ENCODE data around the gene CCNF. TPM values are rescaled to one million over a fixed set of nuclear protein-coding genes. Genes with fewer than 3 reads are reported as not detected.

CCNF gene
- total RNA-seq, 1 donor from 2014 or later, result 36.0 TPM

- Mint-ChIP-seq H3K4me3 (no peak overlapping the region), H3K4me1 (ENCODE audit: unreplicated experiment) (peaks cover 10% of the 10 kb centered on the region), H3K27ac (no peak overlapping the region), H3K36me3 (no peaks in the 10 kb centered on the region), H3K9me3 (no peaks in the 10 kb centered on the region), H3K27me3 (no peaks in the 10 kb centered on the region)
- TF ChIP-seq CTCF (conservative IDR thresholded peaks at IDR 0.05), result no peak
- no peak for DNase-seq (ENCODE audit: extremely low spot score, unreplicated experiment)
Measured at GRCh38 chr16:2495041-2495440, 65.8 kb downstream of the CCNF start.

- no peaks in the 10 kb centered on the region for H3K9me3 Mint-ChIP-seq
- no peaks in the 10 kb centered on the region for H3K27me3 Mint-ChIP-seq
- no peaks in the 10 kb centered on the region for H3K36me3 Mint-ChIP-seq
Measured at GRCh38 chr16:2496223-2497115, 67.2 kb downstream of the CCNF start.

GRCh38 chr16:2497116-2497630, 67.9 kb downstream of the CCNF start:
- no peaks in the 10 kb centered on the region for H3K36me3 Mint-ChIP-seq
- H3K9me3 Mint-ChIP-seq, result no peaks in the 10 kb centered on the region
- no peak overlapping the region for H3K27ac Mint-ChIP-seq
- no peak overlapping the region for H3K4me3 Mint-ChIP-seq
- no peak for DNase-seq (ENCODE audit: extremely low spot score, unreplicated experiment)
- TF ChIP-seq CTCF (conservative IDR thresholded peaks at IDR 0.05), result no peak
- H3K4me1 Mint-ChIP-seq (ENCODE audit: unreplicated experiment), result peaks cover 7% of the 10 kb centered on the region
- no peaks in the 10 kb centered on the region for H3K27me3 Mint-ChIP-seq

More at GRCh38 chr16:2496223-2497115, 67.2 kb downstream of the CCNF start:
- DNase-seq (ENCODE audit: extremely low spot score, unreplicated experiment), result no peak
- H3K27ac Mint-ChIP-seq, result no peak overlapping the region
- no peak overlapping the region for H3K4me3 Mint-ChIP-seq
- no peak for TF ChIP-seq CTCF (conservative IDR thresholded peaks at IDR 0.05)
- peaks cover 7% of the 10 kb centered on the region for H3K4me1 Mint-ChIP-seq (ENCODE audit: unreplicated experiment)

GRCh38 chr16:2497695-2498484, 68.6 kb downstream of the CCNF start:
- H3K36me3 Mint-ChIP-seq, result no peaks in the 10 kb centered on the region
- H3K27ac Mint-ChIP-seq, result no peak overlapping the region
- no peak for DNase-seq (ENCODE audit: extremely low spot score, unreplicated experiment)
- no peak overlapping the region for H3K4me3 Mint-ChIP-seq
- no peak for TF ChIP-seq CTCF (conservative IDR thresholded peaks at IDR 0.05)
- peaks cover 10% of the 10 kb centered on the region for H3K4me1 Mint-ChIP-seq (ENCODE audit: unreplicated experiment)
- no peaks in the 10 kb centered on the region for H3K27me3 Mint-ChIP-seq
- no peaks in the 10 kb centered on the region for H3K9me3 Mint-ChIP-seq

GRCh38 chr16:2498531-2499253, 69.4 kb downstream of the CCNF start:
- Mint-ChIP-seq H3K36me3 (no peaks in the 10 kb centered on the region), H3K4me1 (ENCODE audit: unreplicated experiment) (peaks cover 11% of the 10 kb centered on the region), H3K27me3 (no peaks in the 10 kb centered on the region), H3K9me3 (no peaks in the 10 kb centered on the region), H3K27ac (no peak overlapping the region), H3K4me3 (no peak overlapping the region)
- no peak for TF ChIP-seq CTCF (conservative IDR thresholded peaks at IDR 0.05)
- DNase-seq (ENCODE audit: extremely low spot score, unreplicated experiment), result no peak
